HG03354 (cell line): ENCODE data around the gene RGS14.

Source experiments
- ATAC-seq: cut with Tn5 transposase; IDR thresholded peaks from one replicate; pipeline ENCODE4 v1.9.1; 2021; ENCODE audit warnings: mild to moderate bottlenecking; ENCODE audit not compliant: unreplicated experiment, poor library complexity, severe bottlenecking

RGS14 gene

GRCh38 chr5:177361418-177362291 lies 3.9 kb downstream of the RGS14 start:
- ATAC-seq = no peak

DNA sequence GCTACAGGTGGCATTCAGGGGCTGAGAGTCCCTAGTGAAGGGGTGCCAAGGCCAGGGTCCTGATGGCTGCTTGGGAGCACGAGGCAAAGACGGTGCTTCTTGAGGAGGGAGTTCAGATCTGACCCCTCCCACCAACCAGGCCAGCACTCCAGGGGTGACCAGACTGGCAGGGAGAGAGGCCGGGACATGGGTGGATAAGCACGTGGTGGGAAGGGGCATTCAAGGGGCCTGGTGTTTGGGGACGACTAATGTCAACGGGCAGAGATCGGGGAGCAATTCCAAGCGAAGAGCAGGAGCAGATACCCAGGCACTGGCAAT lies 4.5 kb downstream of the RGS14 start:
- ATAC-seq = no peak

GRCh38 chr5:177362610-177363507 lies 5.1 kb downstream of the RGS14 start:
- ATAC-seq = peak; percentile 43

GRCh38 chr5:177363565-177363964 lies 5.8 kb downstream of the RGS14 start:
- no peak for ATAC-seq

DNA sequence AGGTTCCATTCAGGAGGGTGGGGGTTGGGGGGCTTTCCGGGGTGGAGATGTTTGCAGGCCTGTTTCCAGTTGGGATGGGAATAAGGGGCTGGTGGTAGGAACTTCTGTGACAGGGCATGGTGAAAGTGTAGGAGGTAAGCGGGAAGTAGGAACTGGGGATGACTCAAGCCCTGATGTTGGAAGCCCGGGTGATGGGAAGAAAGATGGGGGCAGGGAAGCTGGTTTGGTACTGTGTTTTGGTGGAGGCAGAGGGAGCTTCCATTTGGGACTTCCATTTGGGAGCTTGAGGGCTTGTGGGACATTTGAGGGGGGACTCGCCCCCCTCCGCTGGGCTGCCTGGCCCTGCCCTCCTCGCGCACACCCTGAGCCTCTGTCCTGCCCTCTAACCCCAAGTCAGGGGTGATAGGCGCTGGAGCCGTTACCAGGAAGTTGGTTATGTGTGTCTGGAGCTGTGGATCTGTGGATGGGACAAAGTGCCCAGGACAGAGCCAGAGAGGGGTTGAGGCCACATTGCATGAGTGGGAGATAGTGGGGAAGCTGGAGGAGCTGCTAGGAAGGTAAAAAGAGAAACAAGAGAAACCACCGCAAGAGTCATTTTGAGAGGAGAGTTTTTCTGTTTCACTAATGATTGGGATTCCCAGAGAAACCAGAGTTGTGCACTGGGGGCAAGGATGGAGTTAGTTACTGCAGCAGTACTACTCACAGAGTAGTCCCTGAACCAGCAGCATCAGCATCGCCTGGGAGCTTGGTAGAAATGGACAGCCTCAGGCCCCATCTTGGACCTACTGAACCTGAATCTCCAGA lies 6.6 kb downstream of the RGS14 start:
- no peak for ATAC-seq

- no peak for ATAC-seq
These were observed 8.3 kb downstream of the RGS14 start for GRCh38 chr5:177365845-177366527.

GRCh38 chr5:177366528-177367322 lies 9.0 kb downstream of the RGS14 start:
- no peak for ATAC-seq

DNA sequence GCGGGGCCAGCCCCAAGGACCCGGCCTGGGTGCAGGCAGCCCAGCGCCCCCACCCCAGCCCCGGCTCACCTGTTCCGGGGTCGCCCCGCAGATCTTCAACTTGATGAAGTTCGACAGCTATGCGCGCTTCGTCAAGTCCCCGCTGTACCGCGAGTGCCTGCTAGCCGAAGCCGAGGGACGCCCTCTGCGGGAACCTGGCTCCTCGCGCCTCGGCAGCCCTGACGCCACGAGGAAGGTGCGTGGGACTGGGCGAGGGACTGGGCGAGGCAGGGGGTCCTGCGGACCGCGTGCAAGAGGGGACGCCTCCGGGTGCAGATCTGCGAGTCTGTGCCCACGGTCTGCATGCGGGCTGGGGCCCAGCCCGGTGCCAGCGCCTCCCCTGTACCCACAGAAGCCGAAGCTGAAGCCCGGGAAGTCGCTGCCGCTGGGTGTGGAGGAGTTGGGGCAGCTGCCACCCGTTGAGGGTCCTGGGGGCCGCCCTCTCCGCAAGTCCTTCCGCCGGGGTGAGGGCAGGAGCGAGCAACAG lies 9.7 kb downstream of the RGS14 start:
- ATAC-seq = no peak

GRCh38 chr5:177367981-177368868 lies 10.5 kb downstream of the RGS14 start:
- ATAC-seq = no peak

DNA sequence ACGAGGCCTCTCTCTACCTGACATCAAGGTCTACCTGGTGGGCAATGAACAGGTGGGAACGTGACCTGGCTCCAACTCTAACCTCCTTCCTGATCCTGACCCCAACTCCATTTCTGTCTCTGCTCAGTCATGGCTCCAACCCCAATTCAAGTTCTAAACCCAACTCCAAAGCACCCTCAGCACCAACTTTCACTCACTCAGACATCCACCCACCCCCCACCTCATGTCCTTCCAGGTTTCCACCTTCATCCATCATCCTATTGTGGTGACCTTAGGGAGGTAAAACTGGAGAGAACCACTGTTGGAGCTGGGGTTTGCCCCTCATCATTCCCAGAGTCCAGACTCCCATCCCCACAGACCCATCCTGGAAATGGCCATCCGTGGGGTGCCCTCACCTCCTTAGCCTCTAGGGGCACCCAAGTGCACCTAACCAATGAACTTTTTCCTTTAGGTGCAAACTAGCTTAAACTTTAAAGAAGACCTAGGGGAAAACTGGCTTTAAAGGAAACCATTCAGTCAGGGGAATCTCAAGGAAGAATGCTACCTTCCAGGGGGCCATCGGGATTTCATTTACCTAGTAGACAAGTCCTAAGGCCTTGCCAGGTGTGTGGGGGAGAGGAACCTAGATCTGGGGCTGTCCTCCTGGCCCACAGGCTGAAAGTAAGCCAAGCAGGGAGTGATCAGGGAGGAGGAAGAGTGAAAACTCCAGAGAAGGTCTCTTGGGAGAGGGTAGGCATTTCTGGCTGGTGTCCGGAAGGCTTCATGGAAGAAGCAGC lies 11.3 kb downstream of the RGS14 start:
- no peak for ATAC-seq

GRCh38 chr5:177369645-177370440 lies 12.1 kb downstream of the RGS14 start:
- ATAC-seq = no peak

DNA sequence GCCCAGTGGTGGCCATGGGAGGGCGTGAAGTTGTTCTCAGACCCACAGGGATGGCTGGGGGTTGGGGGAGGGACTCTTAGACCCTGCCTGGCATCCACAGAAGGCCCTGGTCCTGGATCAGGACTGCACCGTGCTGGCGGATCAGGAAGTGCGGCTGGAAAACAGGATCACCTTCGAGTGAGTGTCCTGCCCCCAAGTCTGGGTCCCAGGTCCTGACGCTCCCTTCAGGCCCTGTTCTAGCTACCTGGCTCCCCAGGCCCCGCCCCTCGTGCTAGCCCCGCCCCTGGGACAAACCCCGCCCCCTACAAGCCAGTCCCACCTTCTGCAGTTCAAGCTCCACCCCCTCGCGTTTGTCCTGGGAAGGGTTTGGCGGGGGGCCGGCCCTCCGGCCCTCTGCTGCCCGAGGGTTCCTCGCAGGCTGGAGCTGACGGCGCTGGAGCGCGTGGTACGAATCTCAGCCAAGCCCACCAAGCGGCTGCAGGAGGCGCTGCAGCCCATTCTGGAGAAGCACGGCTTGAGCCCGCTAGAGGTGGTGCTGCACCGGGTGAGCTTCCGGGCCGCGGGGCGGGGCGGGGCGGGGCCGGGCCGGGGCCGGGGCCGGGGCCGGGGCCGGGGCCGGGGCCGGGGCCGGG lies 12.9 kb downstream of the RGS14 start:
- ATAC-seq = peak; percentile 82

GRCh38 chr5:177371120-177372033 lies 13.7 kb downstream of the RGS14 start:
- ATAC-seq = no peak

DNA sequence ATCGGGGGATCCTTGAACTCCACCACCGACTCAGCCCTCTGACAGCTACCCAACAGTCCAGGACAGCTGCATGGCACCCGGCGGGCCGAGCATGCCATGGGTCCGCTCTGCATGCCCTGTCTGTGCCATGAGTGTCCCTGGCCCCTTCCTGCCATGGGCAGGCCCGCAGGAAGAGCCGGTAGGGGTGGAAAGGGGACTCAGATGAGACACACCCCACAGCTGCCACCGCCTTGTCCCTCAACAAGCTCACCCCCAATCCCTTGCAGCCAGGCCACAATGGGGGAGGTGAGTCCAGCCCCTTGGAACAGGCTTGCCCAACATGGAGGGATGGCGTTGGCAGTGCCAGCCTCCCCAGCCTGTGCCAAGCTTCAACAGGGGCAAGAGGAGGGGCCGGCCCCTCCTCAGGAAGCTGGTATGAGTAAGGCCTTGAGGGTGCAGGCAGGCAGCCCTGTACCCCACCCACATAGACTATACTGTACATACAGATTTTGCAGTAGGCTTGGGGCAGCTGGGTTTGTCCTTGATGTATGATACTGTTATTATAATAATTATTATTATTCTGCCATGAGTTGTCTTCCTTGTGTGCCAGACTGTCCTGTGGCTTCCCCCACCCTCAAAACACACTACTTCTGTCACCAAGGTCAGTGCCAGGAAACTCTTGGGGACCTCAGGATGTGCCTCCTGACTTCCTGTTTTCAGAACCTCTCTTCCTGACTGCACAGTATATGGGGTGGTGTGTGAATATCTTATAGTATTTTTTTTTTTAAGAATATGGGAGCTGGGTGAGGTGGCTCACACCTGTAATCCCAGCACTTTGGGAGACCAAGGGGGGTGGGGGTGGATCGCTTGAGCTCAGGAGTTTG lies 14.5 kb downstream of the RGS14 start:
- ATAC-seq = no peak
